GM12878 (cell line): ENCODE data around the gene TASL. TPM values are rescaled to one million over a fixed set of nuclear protein-coding genes. Genes with fewer than 3 reads are reported as not detected.

Experiments used
- ATAC-seq: fragments of 200-7000 bp; cut with Tn5 transposase; 3 replicates; pipeline ENCODE4 v1.9.1; 2020; ENCODE audit warnings: mild to moderate bottlenecking, moderate library complexity
- BruUV-seq: library from RNA; stranded (reverse); fragments of 400-500 nt; replicated peaks from 2 replicates; lab custom pipeline; 2021; lab: Mats Ljungman, UMichigan
- CTCF ChIA-PET: fragments of 300-600 bp; sonication (Branson Sonifier 250); formaldehyde crosslinking; extraction: SDS; loops from one replicate; lab custom pipeline; 2021; ENCODE audit warnings: inconsistent platforms; lab: Yijun Ruan, JAX
- POLR2A ChIA-PET: fragments of 350-600 bp; formaldehyde crosslinking; extraction: SDS; loops from one replicate; lab custom pipeline; 2021; ENCODE audit warnings: inconsistent platforms; lab: Charles Lee
- RAD21 ChIA-PET: fragments of 300-600 bp; sonication (Branson Sonifier 250); formaldehyde crosslinking; loops from one replicate; lab custom pipeline; 2023; ENCODE audit warnings: antibody characterized with exemption; ENCODE audit not compliant: unreplicated experiment; lab: Charles Lee
- SMC1A ChIA-PET: fragments of 300-600 bp; sonication (Branson Sonifier 250); formaldehyde crosslinking; loops from one replicate; lab custom pipeline; 2023; ENCODE audit not compliant: unreplicated experiment, uncharacterized antibody; lab: Charles Lee
- DNase-seq: peaks from one replicate; pipeline ENCODE4 v3.0.0-alpha.2; 2011; ENCODE audit warnings: low read depth, low spot score
- FAIRE-seq: peaks from 3 replicates; lab custom pipeline; 2011; peaks lifted over from hg19 to GRCh38; lab: Jason Lieb, UNC
- H2AFZ ChIP-seq: 2 replicates; pipeline ENCODE4 v1.6.0; 2011; ENCODE audit warnings: low read depth, low read length, control low read depth; ENCODE audit not compliant: control insufficient read depth
- H3K27ac ChIP-seq: 2 replicates; pipeline ENCODE4 v1.5.1; 2011; ENCODE audit warnings: control low read depth; ENCODE audit not compliant: control insufficient read depth, insufficient read depth
- H3K27me3 ChIP-seq, 2 experiments: replicated peaks in 1 of 2; 2 replicates each; pipeline versions ENCODE4 v1.6.0 to v1.6.1; 2011; ENCODE audit warnings: low read length in 1 of 2; ENCODE audit not compliant: control insufficient read depth in 2 of 2, insufficient read depth in 2 of 2
- H3K36me3 ChIP-seq, 2 experiments: 2 replicates each; pipeline ENCODE4 v1.5.1; 2011; ENCODE audit warnings: low read length in 1 of 2; ENCODE audit not compliant: control insufficient read depth in 2 of 2, insufficient read depth in 2 of 2
- H3K4me1 ChIP-seq: 2 replicates; pipeline ENCODE4 v1.6.1; 2011; ENCODE audit warnings: mild to moderate bottlenecking, low read length, moderate library complexity, mixed read lengths; ENCODE audit not compliant: control insufficient read depth, insufficient read depth
- H3K4me2 ChIP-seq: 2 replicates; pipeline ENCODE4 v1.6.0; 2011; ENCODE audit warnings: control low read depth; ENCODE audit not compliant: control insufficient read depth, insufficient read depth
- H3K4me3 ChIP-seq: fragments of 200-600 bp; sonication (generic); 2 replicates; pipeline ENCODE4 v1.5.1; 2016
- H3K79me2 ChIP-seq: 2 replicates; pipeline ENCODE4 v1.6.0; 2011; ENCODE audit warnings: low read length; ENCODE audit not compliant: control insufficient read depth, insufficient read depth
- H3K9ac ChIP-seq: 2 replicates; pipeline ENCODE4 v1.8.0; 2011; ENCODE audit warnings: low read length, control low read depth, mixed read lengths; ENCODE audit not compliant: control insufficient read depth, insufficient read depth
- H3K9me3 ChIP-seq: replicated peaks from 3 replicates; pipeline ENCODE4 v1.5.1; 2011; ENCODE audit warnings: mild to moderate bottlenecking, low read length; ENCODE audit not compliant: control insufficient read depth, insufficient read depth
- H4K20me1 ChIP-seq: 2 replicates; pipeline ENCODE4 v1.6.0; 2011; ENCODE audit not compliant: control insufficient read depth, insufficient read depth
- ESRRA ChIP-seq: IDR thresholded peaks from 2 replicates; pipeline ENCODE4 v1.6.1; 2012; ENCODE audit warnings: mild to moderate bottlenecking, low read length, improper control_type of control experiment
- MLLT1 ChIP-seq: fragments of 450-650 bp; IDR thresholded peaks from 2 replicates; pipeline ENCODE4 v1.6.1; 2016; ENCODE audit warnings: mild to moderate bottlenecking
- NR2C1 ChIP-seq: fragments of 450-650 bp; IDR thresholded peaks from 2 replicates; pipeline ENCODE4 v1.6.1; 2017; ENCODE audit warnings: antibody characterized with exemption, mild to moderate bottlenecking, moderate library complexity
- REST ChIP-seq: IDR thresholded peaks from 2 replicates; pipeline ENCODE4 v1.6.1; 2012; ENCODE audit warnings: mild to moderate bottlenecking, low read depth, low read length
- SMARCA5 ChIP-seq: fragments of 450-650 bp; IDR thresholded peaks from 2 replicates; pipeline ENCODE4 v1.6.1; 2017; ENCODE audit warnings: mild to moderate bottlenecking
- WGBS: methylation state at CpG from one replicate; pipeline ENCODE4 v1.1.6; 2016; ENCODE audit warnings: low lambda C conversion rate; ENCODE audit not compliant: insufficient replicate concordance, insufficient coverage; ENCODE audit errors: missing lambda C conversion rate; 5-methylcytosine and 5-hydroxymethylcytosine counted together
- in situ Hi-C: fragments of 300-500 bp; cut with MboI; formaldehyde crosslinking; loops from 9 replicates; pipeline ENCODE4 v1.14.3; 2018; ENCODE audit warnings: mixed read lengths
- intact Hi-C: fragments of 100-400 bp; cut with micrococcal nuclease; formaldehyde crosslinking; loops from one replicate; pipeline ENCODE4 v1.14.2; 2022; ENCODE audit not compliant: unreplicated experiment
- polyA plus RNA-seq, 11 experiments: library from polyadenylated mRNA; depleted of rRNA in 4 of 11; unstranded in 6 of 11; stranded (reverse) in 5 of 11; fragments of >200 nt; fragmentation: Nextera tagmentation in 4 of 11; fragmentation: Illumina TruSeq in 1 of 11; extraction: Ambion mirVana in 4 of 11; extraction: Trizol in 1 of 11; gene quantifications; 1 replicate in 1 of 11; 2 replicates in 10 of 11; pipeline versions ENCODE4 v1.2.1 to v1.2.3, GENCODE V29; 2011 to 2016; ENCODE audit warnings: inconsistent platforms in 2 of 11, missing spikeins in 2 of 11, low read depth in 1 of 11
- total RNA-seq, 4 experiments: library from RNA; depleted of rRNA in 3 of 4; stranded (reverse); fragments of >200 nt in 3 of 4; fragmentation: Illumina TruSeq in 1 of 4; extraction: Trizol in 1 of 4; gene quantifications; 2 replicates each; pipeline versions ENCODE4 v1.2.1 to v1.2.3, GENCODE V29; 2013 to 2021

The TASL gene
- total and polyA plus RNA-seq, 10 of the 15 experiments (the other 5 are each of a cell fraction or from before 2014, with no cell fraction given) = 12.4 to 107 (median 18.3) TPM

GRCh38 chrX:30580641-30581040 is 3.1 kb upstream of the TASL start:
- H3K4me1 ChIP-seq = peaks cover 7% of the 10 kb centered on the region; the same call in 1 of the 2 replicates
- CTCF ChIA-PET = interaction anchor here (1.6 to 2.3 kb wide), 4 partner anchors 9 to 14 kb away, joined by 4 to 17 read pairs (median 8); no protein-coding TSS in a partner anchor
- no peak overlapping the region for H3K4me2 ChIP-seq

More at GRCh38 chrX:30580641-30581040, 3.1 kb upstream of the TASL start:
- Histone ChIP-seq H3K4me3 (no peak overlapping the region), H3K27me3 (no peaks in the 10 kb centered on the region), H3K79me2 (peaks cover 16% of the 10 kb centered on the region), H4K20me1 (no peaks in the 10 kb centered on the region), H2AFZ (no peak overlapping the region), H3K9ac (no peak overlapping the region), H3K9me3 (no peaks in the 10 kb centered on the region), H3K36me3 (no peaks in the 10 kb centered on the region), H3K27ac (no peak overlapping the region)
- no TSS peak for BruUV-seq
- WGBS = 97% methylated on average over 2 of the region's 2 CpGs
- DNase-seq (no peak), ATAC-seq (no peak), FAIRE-seq (no peak)
- RAD21 ChIA-PET = interaction anchor here (1.0 to 1.8 kb wide), 4 partner anchors 9 to 11 kb away, joined by 3 to 11 read pairs (median 4); no protein-coding TSS in a partner anchor
- intact Hi-C loops (no loop called here), in situ Hi-C loops (no loop called here)
- TF ChIP-seq MLLT1 = no peak
- no peak for TF ChIP-seq ESRRA
- TF ChIP-seq NR2C1 = no peak
- no peak for TF ChIP-seq SMARCA5
- no peak for TF ChIP-seq REST
- POLR2A ChIA-PET = interaction anchor here (0.6 to 1.9 kb wide), 4 partner anchors 9 to 17 kb away, joined by 3 to 10 read pairs (median 4); no protein-coding TSS in a partner anchor
- SMC1A ChIA-PET = interaction anchor here (1.5 to 5.4 kb wide), 4 partner anchors 9 to 38 kb away, joined by 3 to 45 read pairs (median 10); no protein-coding TSS in a partner anchor
